HepG2 (cell line): ENCODE data around the gene FOXA1. TPM values are rescaled to one million over a fixed set of nuclear protein-coding genes. Genes with fewer than 3 reads are reported as not detected.

ENCODE experiments used
- ARNT ChIP-seq: fragments of 450-650 bp; IDR thresholded peaks from 2 replicates; pipeline ENCODE4 v1.6.1; 2017
- ATF7 ChIP-seq, 2 experiments: fragments of 450-650 bp in 1 of 2; sonication (generic) in 1 of 2; formaldehyde crosslinking in 1 of 2; IDR thresholded peaks; 2 replicates each; pipeline versions ENCODE4 v1.4.0 to v1.6.1; 2016 to 2020; ENCODE audit warnings: antibody characterized with exemption in 1 of 2, mild to moderate bottlenecking in 1 of 2, missing genetic modification reagents in 1 of 2
- FOSL2 ChIP-seq: sonication (generic); formaldehyde crosslinking; IDR thresholded peaks from 2 replicates; pipeline ENCODE4 v1.4.0; 2020; ENCODE audit warnings: missing genetic modification reagents
- FOXA3 ChIP-seq: IDR thresholded peaks from 2 replicates; pipeline ENCODE4 v1.6.1; 2016; ENCODE audit warnings: missing genetic modification reagents, missing compliant biosample characterization
- NFKB2 ChIP-seq: sonication (generic); formaldehyde crosslinking; IDR thresholded peaks from 2 replicates; pipeline ENCODE4 v1.4.0; 2020; ENCODE audit warnings: missing genetic modification reagents, borderline replicate concordance
- TCF7 ChIP-seq: sonication (generic); IDR thresholded peaks from 2 replicates; pipeline ENCODE4 v1.6.1; 2016; ENCODE audit warnings: antibody characterized with exemption, low read depth
- TEAD2 ChIP-seq: sonication (generic); formaldehyde crosslinking; IDR thresholded peaks from 2 replicates; pipeline ENCODE4 v1.9.0; 2021; ENCODE audit warnings: missing genetic modification reagents
- TOPORS ChIP-seq: sonication (generic); formaldehyde crosslinking; IDR thresholded peaks from 2 replicates; pipeline ENCODE4 v1.8.0; 2023; ENCODE audit warnings: mild to moderate bottlenecking, missing genetic modification reagents
- ZNF777 ChIP-seq: sonication (generic); formaldehyde crosslinking; IDR thresholded peaks from 2 replicates; pipeline ENCODE4 v1.4.0; 2020; ENCODE audit warnings: missing genetic modification reagents
- polyA plus RNA-seq, 8 experiments: library from polyadenylated mRNA; depleted of rRNA in 3 of 8; stranded (reverse) in 7 of 8; unstranded in 1 of 8; fragments of >200 nt; fragmentation: Illumina TruSeq in 4 of 8; extraction: Trizol in 4 of 8; gene quantifications; 2 replicates each; pipeline versions ENCODE4 v1.2.1 to v1.2.3, GENCODE V29; 2011 to 2016; ENCODE audit warnings: low read depth in 4 of 8, missing spikeins in 1 of 8, mixed read lengths in 1 of 8; ENCODE audit not compliant: insufficient read depth in 1 of 8
- total RNA-seq, 5 experiments: library from RNA; depleted of rRNA; stranded (reverse); fragments of >200 nt; fragmentation: Illumina TruSeq; extraction: Trizol; gene quantifications; 2 replicates each; pipeline ENCODE4 v1.2.3, GENCODE V29; 2016; ENCODE audit warnings: low read depth in 1 of 5
- TF ChIP-seq, protein P1 (sequence below): sonication (generic); formaldehyde crosslinking; IDR thresholded peaks from 2 replicates; pipeline ENCODE4 v1.4.0; 2020; ENCODE audit warnings: missing genetic modification reagents
- TF ChIP-seq, protein P2 (sequence below): sonication (generic); formaldehyde crosslinking; IDR thresholded peaks from 2 replicates; pipeline ENCODE4 v1.4.0; 2020; ENCODE audit warnings: missing genetic modification reagents
- TF ChIP-seq, protein P3 (sequence below): sonication (generic); formaldehyde crosslinking; conservative IDR thresholded peaks from 2 replicates; pipeline ENCODE4 v1.4.0; 2020; ENCODE audit warnings: missing genetic modification reagents
- TF ChIP-seq, protein P4 (sequence below): sonication (generic); formaldehyde crosslinking; IDR thresholded peaks from one replicate; pipeline ENCODE4 v1.5.1; 2020; ENCODE audit warnings: mild to moderate bottlenecking, missing genetic modification reagents; ENCODE audit errors: not compliant biosample characterization

FOXA1 gene
- total and polyA plus RNA-seq, 2 of the 13 experiments (the other 11 are each of a cell fraction or from before 2014, with no cell fraction given): 43.4 to 58.6 TPM

GRCh38 chr14:37616853-37617252, 21.8 kb upstream of the FOXA1 start (continued):
- no peak for TF ChIP-seq FOXA3
- TF ChIP-seq NFKB2: no peak
- no peak for TF ChIP-seq ATF7 (IDR thresholded peaks at IDR 0.05)
- no peak for TF ChIP-seq ATF7 (CRISPR knock-in tag; IDR thresholded peaks at IDR 0.05)
- TF ChIP-seq, protein P1, sequence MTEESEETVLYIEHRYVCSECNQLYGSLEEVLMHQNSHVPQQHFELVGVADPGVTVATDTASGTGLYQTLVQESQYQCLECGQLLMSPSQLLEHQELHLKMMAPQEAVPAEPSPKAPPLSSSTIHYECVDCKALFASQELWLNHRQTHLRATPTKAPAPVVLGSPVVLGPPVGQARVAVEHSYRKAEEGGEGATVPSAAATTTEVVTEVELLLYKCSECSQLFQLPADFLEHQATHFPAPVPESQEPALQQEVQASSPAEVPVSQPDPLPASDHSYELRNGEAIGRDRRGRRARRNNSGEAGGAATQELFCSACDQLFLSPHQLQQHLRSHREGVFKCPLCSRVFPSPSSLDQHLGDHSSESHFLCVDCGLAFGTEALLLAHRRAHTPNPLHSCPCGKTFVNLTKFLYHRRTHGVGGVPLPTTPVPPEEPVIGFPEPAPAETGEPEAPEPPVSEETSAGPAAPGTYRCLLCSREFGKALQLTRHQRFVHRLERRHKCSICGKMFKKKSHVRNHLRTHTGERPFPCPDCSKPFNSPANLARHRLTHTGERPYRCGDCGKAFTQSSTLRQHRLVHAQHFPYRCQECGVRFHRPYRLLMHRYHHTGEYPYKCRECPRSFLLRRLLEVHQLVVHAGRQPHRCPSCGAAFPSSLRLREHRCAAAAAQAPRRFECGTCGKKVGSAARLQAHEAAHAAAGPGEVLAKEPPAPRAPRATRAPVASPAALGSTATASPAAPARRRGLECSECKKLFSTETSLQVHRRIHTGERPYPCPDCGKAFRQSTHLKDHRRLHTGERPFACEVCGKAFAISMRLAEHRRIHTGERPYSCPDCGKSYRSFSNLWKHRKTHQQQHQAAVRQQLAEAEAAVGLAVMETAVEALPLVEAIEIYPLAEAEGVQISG: peak; percentile 61
- TF ChIP-seq TOPORS (CRISPR knock-in tag): no peak
- TF ChIP-seq TEAD2 (CRISPR knock-in tag): no peak
- no peak for TF ChIP-seq ZNF777 (CRISPR knock-in tag)
- TF ChIP-seq TCF7: 0 out of 2 replicates have a peak, but pooled peaks have one; percentile 6
- TF ChIP-seq, protein P2, sequence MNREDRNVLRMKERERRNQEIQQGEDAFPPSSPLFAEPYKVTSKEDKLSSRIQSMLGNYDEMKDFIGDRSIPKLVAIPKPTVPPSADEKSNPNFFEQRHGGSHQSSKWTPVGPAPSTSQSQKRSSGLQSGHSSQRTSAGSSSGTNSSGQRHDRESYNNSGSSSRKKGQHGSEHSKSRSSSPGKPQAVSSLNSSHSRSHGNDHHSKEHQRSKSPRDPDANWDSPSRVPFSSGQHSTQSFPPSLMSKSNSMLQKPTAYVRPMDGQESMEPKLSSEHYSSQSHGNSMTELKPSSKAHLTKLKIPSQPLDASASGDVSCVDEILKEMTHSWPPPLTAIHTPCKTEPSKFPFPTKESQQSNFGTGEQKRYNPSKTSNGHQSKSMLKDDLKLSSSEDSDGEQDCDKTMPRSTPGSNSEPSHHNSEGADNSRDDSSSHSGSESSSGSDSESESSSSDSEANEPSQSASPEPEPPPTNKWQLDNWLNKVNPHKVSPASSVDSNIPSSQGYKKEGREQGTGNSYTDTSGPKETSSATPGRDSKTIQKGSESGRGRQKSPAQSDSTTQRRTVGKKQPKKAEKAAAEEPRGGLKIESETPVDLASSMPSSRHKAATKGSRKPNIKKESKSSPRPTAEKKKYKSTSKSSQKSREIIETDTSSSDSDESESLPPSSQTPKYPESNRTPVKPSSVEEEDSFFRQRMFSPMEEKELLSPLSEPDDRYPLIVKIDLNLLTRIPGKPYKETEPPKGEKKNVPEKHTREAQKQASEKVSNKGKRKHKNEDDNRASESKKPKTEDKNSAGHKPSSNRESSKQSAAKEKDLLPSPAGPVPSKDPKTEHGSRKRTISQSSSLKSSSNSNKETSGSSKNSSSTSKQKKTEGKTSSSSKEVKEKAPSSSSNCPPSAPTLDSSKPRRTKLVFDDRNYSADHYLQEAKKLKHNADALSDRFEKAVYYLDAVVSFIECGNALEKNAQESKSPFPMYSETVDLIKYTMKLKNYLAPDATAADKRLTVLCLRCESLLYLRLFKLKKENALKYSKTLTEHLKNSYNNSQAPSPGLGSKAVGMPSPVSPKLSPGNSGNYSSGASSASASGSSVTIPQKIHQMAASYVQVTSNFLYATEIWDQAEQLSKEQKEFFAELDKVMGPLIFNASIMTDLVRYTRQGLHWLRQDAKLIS (CRISPR knock-in tag): no peak
- TF ChIP-seq FOSL2 (CRISPR knock-in tag): peak; percentile 38; the same call in 1 of the 2 replicates
- TF ChIP-seq, protein P3, sequence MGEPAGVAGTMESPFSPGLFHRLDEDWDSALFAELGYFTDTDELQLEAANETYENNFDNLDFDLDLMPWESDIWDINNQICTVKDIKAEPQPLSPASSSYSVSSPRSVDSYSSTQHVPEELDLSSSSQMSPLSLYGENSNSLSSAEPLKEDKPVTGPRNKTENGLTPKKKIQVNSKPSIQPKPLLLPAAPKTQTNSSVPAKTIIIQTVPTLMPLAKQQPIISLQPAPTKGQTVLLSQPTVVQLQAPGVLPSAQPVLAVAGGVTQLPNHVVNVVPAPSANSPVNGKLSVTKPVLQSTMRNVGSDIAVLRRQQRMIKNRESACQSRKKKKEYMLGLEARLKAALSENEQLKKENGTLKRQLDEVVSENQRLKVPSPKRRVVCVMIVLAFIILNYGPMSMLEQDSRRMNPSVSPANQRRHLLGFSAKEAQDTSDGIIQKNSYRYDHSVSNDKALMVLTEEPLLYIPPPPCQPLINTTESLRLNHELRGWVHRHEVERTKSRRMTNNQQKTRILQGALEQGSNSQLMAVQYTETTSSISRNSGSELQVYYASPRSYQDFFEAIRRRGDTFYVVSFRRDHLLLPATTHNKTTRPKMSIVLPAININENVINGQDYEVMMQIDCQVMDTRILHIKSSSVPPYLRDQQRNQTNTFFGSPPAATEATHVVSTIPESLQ (CRISPR knock-in tag): no peak
- TF ChIP-seq, protein P4, sequence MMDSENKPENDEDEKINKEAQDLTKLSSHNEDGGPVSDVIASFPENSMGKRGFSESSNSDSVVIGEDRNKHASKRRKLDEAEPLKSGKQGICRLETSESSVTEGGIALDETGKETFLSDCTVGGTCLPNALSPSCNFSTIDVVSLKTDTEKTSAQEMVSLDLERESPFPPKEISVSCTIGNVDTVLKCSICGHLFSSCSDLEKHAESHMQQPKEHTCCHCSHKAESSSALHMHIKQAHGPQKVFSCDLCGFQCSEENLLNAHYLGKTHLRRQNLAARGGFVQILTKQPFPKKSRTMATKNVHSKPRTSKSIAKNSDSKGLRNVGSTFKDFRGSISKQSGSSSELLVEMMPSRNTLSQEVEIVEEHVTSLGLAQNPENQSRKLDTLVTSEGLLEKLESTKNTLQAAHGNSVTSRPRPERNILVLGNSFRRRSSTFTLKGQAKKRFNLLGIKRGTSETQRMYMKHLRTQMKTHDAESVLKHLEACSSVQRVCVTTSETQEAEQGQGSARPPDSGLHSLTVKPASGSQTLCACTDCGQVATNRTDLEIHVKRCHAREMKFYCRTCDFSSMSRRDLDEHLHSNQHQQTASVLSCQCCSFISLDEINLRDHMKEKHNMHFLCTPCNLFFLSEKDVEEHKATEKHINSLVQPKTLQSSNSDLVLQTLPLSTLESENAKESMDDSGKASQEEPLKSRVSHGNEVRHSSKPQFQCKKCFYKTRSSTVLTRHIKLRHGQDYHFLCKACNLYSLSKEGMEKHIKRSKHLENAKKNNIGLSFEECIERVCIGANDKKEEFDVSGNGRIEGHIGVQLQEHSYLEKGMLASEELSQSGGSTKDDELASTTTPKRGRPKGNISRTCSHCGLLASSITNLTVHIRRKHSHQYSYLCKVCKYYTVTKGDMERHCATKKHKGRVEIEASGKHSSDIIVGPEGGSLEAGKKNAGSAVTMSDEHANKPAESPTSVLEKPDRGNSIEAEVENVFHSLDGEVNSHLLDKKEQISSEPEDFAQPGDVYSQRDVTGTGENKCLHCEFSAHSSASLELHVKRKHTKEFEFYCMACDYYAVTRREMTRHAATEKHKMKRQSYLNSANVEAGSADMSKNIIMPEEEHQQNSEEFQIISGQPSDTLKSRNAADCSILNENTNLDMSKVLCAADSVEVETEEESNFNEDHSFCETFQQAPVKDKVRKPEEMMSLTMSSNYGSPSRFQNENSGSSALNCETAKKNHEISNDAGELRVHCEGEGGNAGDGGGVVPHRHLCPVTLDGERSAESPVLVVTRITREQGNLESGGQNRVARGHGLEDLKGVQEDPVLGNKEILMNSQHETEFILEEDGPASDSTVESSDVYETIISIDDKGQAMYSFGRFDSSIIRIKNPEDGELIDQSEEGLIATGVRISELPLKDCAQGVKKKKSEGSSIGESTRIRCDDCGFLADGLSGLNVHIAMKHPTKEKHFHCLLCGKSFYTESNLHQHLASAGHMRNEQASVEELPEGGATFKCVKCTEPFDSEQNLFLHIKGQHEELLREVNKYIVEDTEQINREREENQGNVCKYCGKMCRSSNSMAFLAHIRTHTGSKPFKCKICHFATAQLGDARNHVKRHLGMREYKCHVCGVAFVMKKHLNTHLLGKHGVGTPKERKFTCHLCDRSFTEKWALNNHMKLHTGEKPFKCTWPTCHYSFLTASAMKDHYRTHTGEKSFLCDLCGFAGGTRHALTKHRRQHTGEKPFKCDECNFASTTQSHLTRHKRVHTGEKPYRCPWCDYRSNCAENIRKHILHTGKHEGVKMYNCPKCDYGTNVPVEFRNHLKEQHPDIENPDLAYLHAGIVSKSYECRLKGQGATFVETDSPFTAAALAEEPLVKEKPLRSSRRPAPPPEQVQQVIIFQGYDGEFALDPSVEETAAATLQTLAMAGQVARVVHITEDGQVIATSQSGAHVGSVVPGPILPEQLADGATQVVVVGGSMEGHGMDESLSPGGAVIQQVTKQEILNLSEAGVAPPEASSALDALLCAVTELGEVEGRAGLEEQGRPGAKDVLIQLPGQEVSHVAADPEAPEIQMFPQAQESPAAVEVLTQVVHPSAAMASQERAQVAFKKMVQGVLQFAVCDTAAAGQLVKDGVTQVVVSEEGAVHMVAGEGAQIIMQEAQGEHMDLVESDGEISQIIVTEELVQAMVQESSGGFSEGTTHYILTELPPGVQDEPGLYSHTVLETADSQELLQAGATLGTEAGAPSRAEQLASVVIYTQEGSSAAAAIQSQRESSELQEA: no peak
- TF ChIP-seq ARNT: no peak
